DMS79 treated with DMSO at 0.1 percent for 48 hours (cell line): ENCODE measurements around the gene MYH2.
"Not testable (repeated sequence)": the region's sequence is repeated elsewhere in the genome, so short reads cannot be mapped to it uniquely, and the experiment has no call there.

Source experiments
- DNase-seq: peaks from one replicate; lab custom pipeline; 2025; lab: John Stamatoyannopoulos, UW

The MYH2 gene

DNA sequence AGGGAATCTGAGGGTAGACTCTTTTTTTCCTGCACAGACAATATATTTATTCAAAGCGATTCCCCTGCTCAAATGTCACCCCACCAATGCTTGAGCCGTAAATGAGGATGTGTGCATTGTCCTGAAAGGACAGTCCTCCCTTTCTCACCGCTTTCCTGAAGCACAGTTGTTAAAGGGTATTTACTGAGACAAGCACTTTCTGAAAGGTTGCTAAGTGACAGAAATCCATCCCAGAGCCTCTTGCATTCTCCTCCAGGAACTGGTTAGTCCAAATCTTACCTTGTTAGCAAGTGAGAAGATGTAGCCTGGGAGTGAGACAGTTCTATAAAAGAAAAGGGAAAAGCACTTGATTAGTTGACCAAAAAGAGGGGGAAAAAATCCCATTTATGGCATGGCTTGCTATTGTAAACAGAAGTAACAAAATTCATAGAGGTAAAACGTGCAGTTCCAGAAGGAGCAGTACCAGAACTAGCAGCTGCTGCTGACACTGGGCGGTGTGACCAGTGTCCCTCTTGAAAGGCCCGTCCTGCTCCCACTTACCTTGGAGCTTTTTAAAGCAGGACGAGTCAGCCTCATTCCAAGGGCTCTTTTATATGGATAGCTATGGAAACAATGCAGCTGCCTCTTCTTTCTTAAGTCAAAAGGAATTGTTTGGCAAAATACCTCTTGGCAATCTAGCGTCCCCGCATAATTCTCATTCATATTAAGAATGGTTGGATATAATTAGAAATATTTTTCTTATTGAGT lies at the start of gene MYH2:
TSS of gene MYH2 (minus strand) at position 563 of the 747 bp plus-strand sequence. CDS start 1,738 bp downstream, outside the sequence.
- DNase-seq = no peak

- DNase-seq = no peak
Measured at GRCh38 chr17:10598621-10599020, 49.2 kb upstream of the MYH2 start.

DNA sequence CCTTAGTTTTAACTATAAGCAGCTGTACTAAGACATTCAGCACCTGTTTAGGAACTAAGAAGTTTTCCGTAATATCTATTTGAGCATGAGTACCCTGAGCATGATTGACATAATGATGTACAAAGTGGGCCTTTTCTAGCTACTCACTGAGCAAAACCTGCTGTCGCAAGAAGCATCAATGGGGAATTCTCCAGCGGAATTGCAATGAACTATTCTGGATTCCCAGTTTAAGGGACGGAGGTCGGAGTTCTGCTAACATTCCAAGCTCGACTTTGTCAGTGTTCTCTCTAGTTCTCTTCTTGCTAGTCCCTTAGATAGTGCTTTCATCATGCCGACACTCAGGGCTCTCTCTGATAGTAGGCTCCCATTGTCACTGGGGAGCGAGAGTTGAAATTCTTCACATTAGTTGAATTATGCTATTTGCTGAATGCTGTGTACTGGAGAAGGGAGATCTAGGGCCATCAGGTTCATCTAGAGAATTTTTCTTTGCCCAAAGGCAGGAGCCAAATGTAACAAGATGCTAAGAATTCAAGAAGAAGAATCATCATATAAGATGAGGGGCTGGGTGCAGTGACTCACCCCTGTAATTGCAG lies 40.2 kb upstream of the MYH2 start:
- DNase-seq = no peak

DNA sequence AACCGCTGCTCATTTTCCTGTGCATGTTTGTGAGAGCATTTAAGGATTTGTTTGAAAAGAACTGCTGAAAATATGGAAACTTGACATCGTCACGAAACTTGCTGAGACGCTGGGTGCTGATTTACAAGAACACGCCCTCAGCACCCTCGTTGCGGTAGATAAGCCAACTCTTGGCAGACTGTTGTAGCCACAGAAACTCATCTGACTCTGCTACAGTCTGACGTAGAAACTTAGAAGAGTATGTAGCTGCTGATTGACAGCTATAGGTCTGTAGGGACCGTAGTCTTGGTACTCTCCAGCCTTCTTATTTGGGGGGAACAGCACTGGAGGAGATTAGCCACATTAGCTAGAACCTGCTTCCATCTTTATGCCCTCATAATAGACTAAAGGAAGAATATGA lies 36.1 kb upstream of the MYH2 start:
- no peak for DNase-seq

DNA sequence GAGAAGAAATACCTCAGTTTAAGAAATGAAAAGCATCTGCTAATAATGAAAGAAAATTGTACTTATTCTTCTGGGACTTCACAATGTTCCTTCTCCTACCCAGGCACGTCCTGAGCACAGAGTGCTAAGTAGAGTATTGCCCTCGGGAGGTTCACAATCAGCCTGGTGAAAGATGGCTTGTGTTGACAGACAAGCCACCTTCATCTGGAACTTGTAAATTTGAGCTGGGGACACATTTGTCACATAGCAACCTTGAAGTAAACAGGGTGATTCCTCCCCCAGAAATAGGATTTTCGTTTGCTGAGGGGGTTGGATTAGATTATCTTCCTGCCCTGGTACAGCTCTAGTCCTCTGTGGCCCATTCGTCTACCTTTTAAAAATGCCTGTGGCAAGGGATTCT lies 34.4 kb upstream of the MYH2 start:
- DNase-seq = no peak

- no peak for DNase-seq
Measured at GRCh38 chr17:10579270-10579669, 29.8 kb upstream of the MYH2 start.

DNA sequence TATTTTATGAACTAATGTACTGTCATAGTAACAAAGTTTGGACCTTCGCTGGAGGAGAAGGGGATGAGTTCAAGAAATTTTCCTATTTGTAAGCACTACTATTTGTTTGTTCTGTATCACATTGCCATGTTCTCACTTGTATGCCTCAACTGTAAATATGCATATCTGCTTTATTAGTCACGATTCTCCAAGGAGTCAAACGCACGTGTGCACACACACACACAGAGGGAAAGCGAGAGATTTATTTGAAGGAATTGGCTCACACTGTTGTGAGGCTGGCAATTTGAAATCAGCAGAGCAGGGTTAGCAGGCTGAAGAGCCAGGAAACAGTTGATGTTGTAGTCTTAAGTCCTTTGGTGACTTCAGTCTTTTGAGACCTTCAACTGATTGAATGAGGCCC lies 24.9 kb upstream of the MYH2 start:
- DNase-seq = no peak

DNA sequence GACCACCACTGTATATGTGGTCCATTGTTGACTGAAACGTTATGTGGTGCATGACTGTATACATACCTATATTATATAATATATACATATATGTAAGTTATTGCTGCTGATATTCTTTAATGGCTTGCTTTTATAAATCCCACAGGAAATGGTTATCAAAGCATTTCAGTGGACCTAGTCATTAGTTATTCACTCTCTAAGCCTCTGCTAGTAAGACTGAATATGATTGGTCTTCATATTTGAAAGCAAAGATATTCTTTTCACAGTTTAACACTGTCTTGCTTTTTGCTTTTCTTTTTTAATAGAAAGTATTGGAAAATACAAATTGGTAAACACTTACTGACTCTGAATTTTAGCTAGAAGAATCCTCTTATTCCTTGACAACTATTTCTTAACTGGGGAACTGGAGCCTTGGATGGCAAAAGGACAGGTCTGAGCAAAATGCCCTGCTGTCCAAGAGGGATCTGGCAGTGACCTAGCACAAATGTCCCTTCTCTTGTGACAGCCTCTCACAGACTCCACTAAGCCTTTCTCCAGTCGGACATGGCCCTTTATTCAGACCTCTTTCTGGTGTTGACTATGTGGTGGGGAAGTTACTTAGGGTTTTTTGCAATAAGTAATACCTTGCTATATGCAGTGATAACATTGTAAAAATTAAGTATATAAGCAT lies 14.7 kb upstream of the MYH2 start:
- DNase-seq = no peak

- no peak for DNase-seq
Measured at GRCh38 chr17:10558049-10558448, 8.6 kb upstream of the MYH2 start.

GRCh38 chr17:10557422-10557821 lies 8.0 kb upstream of the MYH2 start:
- DNase-seq = no peak

- DNase-seq = no peak
Measured at GRCh38 chr17:10556301-10557005, 7.0 kb upstream of the MYH2 start.

DNA sequence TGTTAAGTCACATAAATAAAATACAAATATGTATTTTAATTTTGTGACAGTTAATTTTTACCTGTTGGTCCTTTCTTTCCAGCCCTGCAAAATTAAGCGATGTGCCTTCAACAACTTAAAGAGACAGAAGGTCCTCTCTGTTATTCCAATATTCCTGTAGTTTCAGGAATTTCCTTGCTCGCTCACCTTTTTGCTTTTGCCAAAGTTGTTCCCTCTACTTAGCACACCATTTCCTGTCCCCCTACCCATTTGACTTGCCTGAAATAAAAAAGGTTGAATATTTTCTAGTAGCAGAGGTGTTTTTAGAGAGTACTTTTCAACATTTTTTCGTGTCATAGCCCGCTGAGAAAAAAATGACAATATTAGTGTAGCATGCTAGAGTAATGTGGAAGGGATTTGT lies 556 bp upstream of the MYH2 start:
- no peak for DNase-seq

GRCh38 chr17:10547351-10547750 lies 2.1 kb downstream of the MYH2 start:
- no peak for DNase-seq

- not testable (repeated sequence) for DNase-seq
Measured at GRCh38 chr17:10543486-10543885, 6.0 kb downstream of the MYH2 start.

DNA sequence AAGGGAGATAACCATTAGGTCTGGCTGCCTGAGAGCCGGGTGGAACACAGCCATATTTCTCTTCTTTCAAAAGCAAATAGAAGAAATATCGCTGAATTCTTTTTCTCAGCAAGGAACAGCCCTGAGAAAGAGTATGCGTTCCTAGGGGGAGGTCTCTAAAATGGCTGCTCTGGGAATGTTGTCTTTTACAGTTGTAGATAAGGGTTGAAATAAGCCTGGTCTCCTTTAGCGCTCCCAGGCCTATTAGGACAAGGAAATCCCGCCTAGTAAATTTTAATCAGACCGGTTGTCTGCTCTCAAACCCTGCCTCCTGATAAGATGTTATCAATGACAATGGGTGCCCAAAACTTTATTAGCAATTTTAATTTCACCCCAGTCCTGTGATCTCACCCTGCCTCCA lies 8.3 kb downstream of the MYH2 start:
- not testable (repeated sequence) for DNase-seq

- no peak for DNase-seq
Measured at GRCh38 chr17:10532026-10532425, 17.4 kb downstream of the MYH2 start.

DNA sequence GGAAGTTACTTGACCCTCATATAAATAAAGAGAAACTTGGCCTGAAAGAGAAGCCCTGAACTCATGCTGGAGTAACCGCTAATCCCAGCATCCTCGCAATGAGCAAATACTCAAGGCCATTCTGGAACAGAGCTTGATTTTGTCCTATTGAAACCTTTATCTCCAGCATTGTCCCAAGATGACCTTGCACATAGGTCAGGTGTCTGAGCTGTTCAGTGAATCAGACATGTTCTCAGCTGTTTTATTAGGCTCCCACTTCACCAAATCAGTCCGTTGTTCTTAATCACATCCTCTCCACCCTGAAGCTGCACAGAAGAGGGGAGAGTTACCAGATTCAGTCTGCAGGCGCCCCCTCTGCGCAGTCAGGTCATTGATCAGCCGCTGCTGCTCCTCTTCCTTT lies 22.0 kb downstream of the MYH2 start:
- no peak for DNase-seq

GRCh38 chr17:10526517-10526916 lies 22.9 kb downstream of the MYH2 start:
- DNase-seq = no peak

DNA sequence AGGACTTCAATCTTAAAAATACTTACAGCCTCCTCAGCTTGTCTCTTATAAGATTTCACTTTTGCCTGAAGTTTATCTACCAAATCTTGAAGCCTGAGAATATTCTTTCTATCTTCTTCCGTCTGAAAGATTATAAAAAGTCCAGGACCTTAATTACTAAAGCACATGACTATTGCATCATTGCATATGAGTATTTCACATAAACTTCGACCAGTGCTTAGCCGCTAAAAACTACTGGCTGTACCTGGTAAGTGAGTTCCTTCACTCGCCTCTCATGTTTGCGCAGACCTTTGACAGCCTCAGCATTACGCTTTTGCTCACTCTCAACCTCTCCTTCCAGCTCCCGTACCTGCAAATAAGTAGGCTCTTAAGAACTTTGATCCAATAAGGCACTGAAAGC lies 26.4 kb downstream of the MYH2 start:
- DNase-seq = no peak

DNA sequence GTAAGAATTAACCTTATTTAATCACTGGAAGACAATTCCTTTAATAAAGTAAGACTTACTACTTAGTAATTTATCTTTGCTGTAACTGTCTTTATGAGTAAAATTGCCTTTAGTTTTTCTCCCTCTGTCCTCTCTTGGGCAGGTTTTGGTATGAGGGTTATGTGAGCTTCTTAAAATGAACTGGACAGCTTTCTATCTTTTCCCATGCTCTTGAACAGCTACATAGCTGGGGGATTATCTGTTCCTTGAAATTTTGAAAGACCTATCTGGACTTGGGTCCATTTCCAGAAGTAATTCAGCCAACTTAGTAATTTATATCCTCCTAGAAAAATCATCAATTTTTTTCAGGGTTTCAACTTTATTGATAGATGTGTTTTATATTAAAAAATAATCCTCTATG lies 27.5 kb downstream of the MYH2 start:
- no peak for DNase-seq

- no peak for DNase-seq
Measured at GRCh38 chr17:10518271-10519037, 31.0 kb downstream of the MYH2 start, which contains the start of gene MYH1. MYH1 (minus strand) TSS chr17:10518542; CDS start chr17:10516642, 1,900 bp downstream.

DNA sequence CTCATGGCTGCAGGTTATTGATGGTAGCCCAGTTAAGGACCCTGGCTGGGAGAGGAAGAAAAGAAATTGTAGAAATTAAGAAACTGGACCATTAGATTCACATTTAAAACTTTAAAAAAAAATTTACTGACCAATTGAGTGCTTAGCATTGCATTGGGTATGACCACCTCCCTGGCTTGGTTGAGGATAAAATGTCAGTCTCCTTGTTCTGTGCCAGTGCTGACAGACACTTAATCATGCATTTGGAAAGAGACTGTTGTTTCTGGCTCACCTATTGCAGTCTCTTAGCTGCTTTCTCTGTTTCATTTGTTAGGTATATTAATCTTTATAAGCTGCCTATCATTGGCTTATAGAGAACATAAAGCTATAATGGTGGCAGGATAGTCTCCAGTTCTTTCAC lies 32.8 kb downstream of the MYH2 start:
- no peak for DNase-seq
